NCI-H446 (cell line): ENCODE measurements around the gene CADM1.

Source experiments
- DNase-seq, 2 experiments: peaks; one replicate each; lab custom pipeline; 2025; lab: John Stamatoyannopoulos, UW

CADM1 gene

GRCh38 chr11:115122274-115122673, 381.9 kb downstream of the CADM1 start:
- no peak for DNase-seq
